ENCODE data around the gene TRERF1. TPM values are rescaled to one million over a fixed set of nuclear protein-coding genes. Genes with fewer than 3 reads are reported as not detected.

TRERF1 gene
- total RNA-seq, 1 donor, result 9.8 TPM

GRCh38 chr6:42419490-42420280 is 32.0 kb downstream of the TRERF1 start:
- Histone ChIP-seq H3K9me3 (ENCODE audit: low read depth, low read length) (no peaks in the 10 kb centered on the region), H3K4me1 (ENCODE audit: insufficient read depth, low read length) (peaks cover 27% of the 10 kb centered on the region), H3K27me3 (ENCODE audit: insufficient read depth, low read length) (no peaks in the 10 kb centered on the region), H3K4me3 (ENCODE audit: low read length) (no peak overlapping the region)

GRCh38 chr6:42418724-42419123 is 33.0 kb downstream of the TRERF1 start:
- no peaks in the 10 kb centered on the region for H3K27me3 ChIP-seq (ENCODE audit: insufficient read depth, low read length)
- no peaks in the 10 kb centered on the region for H3K9me3 ChIP-seq (ENCODE audit: low read depth, low read length)
- H3K4me1 ChIP-seq (ENCODE audit: insufficient read depth, low read length), result peaks cover 27% of the 10 kb centered on the region
- no peak overlapping the region for H3K4me3 ChIP-seq (ENCODE audit: low read length)

- Histone ChIP-seq H3K4me1 (ENCODE audit: insufficient read depth, low read length) (peaks cover 27% of the 10 kb centered on the region), H3K27me3 (ENCODE audit: insufficient read depth, low read length) (no peaks in the 10 kb centered on the region), H3K9me3 (ENCODE audit: low read depth, low read length) (no peaks in the 10 kb centered on the region), H3K4me3 (ENCODE audit: low read length) (no peak overlapping the region)
Measured at GRCh38 chr6:42417641-42418112, 34.0 kb downstream of the TRERF1 start.

GRCh38 chr6:42411406-42411805 is 40.3 kb downstream of the TRERF1 start:
- no peaks in the 10 kb centered on the region for H3K9me3 ChIP-seq (ENCODE audit: low read depth, low read length)
- H3K4me3 ChIP-seq (ENCODE audit: low read length), result no peak overlapping the region
- H3K4me1 ChIP-seq (ENCODE audit: insufficient read depth, low read length), result peaks cover 51% of the 10 kb centered on the region
- H3K27me3 ChIP-seq (ENCODE audit: insufficient read depth, low read length), result no peaks in the 10 kb centered on the region

- no peaks in the 10 kb centered on the region for H3K27me3 ChIP-seq (ENCODE audit: insufficient read depth, low read length)
- H3K4me3 ChIP-seq (ENCODE audit: low read length), result no peak overlapping the region
- peaks cover 56% of the 10 kb centered on the region for H3K4me1 ChIP-seq (ENCODE audit: insufficient read depth, low read length)
- no peaks in the 10 kb centered on the region for H3K9me3 ChIP-seq (ENCODE audit: low read depth, low read length)
Measured at GRCh38 chr6:42410861-42411260, 40.9 kb downstream of the TRERF1 start.

GRCh38 chr6:42409581-42409980 is 42.1 kb downstream of the TRERF1 start:
- Histone ChIP-seq H3K9me3 (ENCODE audit: low read depth, low read length) (no peaks in the 10 kb centered on the region), H3K4me1 (ENCODE audit: insufficient read depth, low read length) (peaks cover 68% of the 10 kb centered on the region), H3K27me3 (ENCODE audit: insufficient read depth, low read length) (no peaks in the 10 kb centered on the region), H3K4me3 (ENCODE audit: low read length) (no peak overlapping the region)

GRCh38 chr6:42407379-42407778 is 44.3 kb downstream of the TRERF1 start:
- no peaks in the 10 kb centered on the region for H3K27me3 ChIP-seq (ENCODE audit: insufficient read depth, low read length)
- H3K9me3 ChIP-seq (ENCODE audit: low read depth, low read length), result no peaks in the 10 kb centered on the region
- H3K4me3 ChIP-seq (ENCODE audit: low read length), result no peak overlapping the region
- peaks cover 90% of the 10 kb centered on the region for H3K4me1 ChIP-seq (ENCODE audit: insufficient read depth, low read length)

GRCh38 chr6:42406306-42407280 is 45.1 kb downstream of the TRERF1 start:
- no peaks in the 10 kb centered on the region for H3K27me3 ChIP-seq (ENCODE audit: insufficient read depth, low read length)
- H3K4me3 ChIP-seq (ENCODE audit: low read length), result no peak overlapping the region
- peaks cover 94% of the 10 kb centered on the region for H3K4me1 ChIP-seq (ENCODE audit: insufficient read depth, low read length)
- H3K9me3 ChIP-seq (ENCODE audit: low read depth, low read length), result no peaks in the 10 kb centered on the region

- Histone ChIP-seq H3K27me3 (ENCODE audit: insufficient read depth, low read length) (no peaks in the 10 kb centered on the region), H3K4me3 (ENCODE audit: low read length) (no peak overlapping the region), H3K9me3 (ENCODE audit: low read depth, low read length) (no peaks in the 10 kb centered on the region), H3K4me1 (ENCODE audit: insufficient read depth, low read length) (peaks cover 82% of the 10 kb centered on the region)
Measured at GRCh38 chr6:42405021-42405420, 46.7 kb downstream of the TRERF1 start.

GRCh38 chr6:42404484-42404883 is 47.2 kb downstream of the TRERF1 start:
- H3K9me3 ChIP-seq (ENCODE audit: low read depth, low read length), result no peaks in the 10 kb centered on the region
- H3K4me3 ChIP-seq (ENCODE audit: low read length), result no peak overlapping the region
- H3K4me1 ChIP-seq (ENCODE audit: insufficient read depth, low read length), result peaks cover 77% of the 10 kb centered on the region
- no peaks in the 10 kb centered on the region for H3K27me3 ChIP-seq (ENCODE audit: insufficient read depth, low read length)

GRCh38 chr6:42403831-42404230 is 47.9 kb downstream of the TRERF1 start:
- Histone ChIP-seq H3K27me3 (ENCODE audit: insufficient read depth, low read length) (no peaks in the 10 kb centered on the region), H3K4me3 (ENCODE audit: low read length) (no peak overlapping the region), H3K4me1 (ENCODE audit: insufficient read depth, low read length) (peaks cover 71% of the 10 kb centered on the region), H3K9me3 (ENCODE audit: low read depth, low read length) (no peaks in the 10 kb centered on the region)

GRCh38 chr6:42403421-42403820 is 48.3 kb downstream of the TRERF1 start:
- no peak overlapping the region for H3K4me3 ChIP-seq (ENCODE audit: low read length)
- H3K27me3 ChIP-seq (ENCODE audit: insufficient read depth, low read length), result no peaks in the 10 kb centered on the region
- peaks cover 66% of the 10 kb centered on the region for H3K4me1 ChIP-seq (ENCODE audit: insufficient read depth, low read length)
- H3K9me3 ChIP-seq (ENCODE audit: low read depth, low read length), result no peaks in the 10 kb centered on the region

- Histone ChIP-seq H3K4me1 (ENCODE audit: insufficient read depth, low read length) (peaks cover 59% of the 10 kb centered on the region), H3K27me3 (ENCODE audit: insufficient read depth, low read length) (no peaks in the 10 kb centered on the region), H3K9me3 (ENCODE audit: low read depth, low read length) (no peaks in the 10 kb centered on the region), H3K4me3 (ENCODE audit: low read length) (no peak overlapping the region)
Measured at GRCh38 chr6:42402184-42402583, 49.5 kb downstream of the TRERF1 start.

GRCh38 chr6:42401613-42401951 is 50.1 kb downstream of the TRERF1 start:
- H3K4me3 ChIP-seq (ENCODE audit: low read length), result no peak overlapping the region

GRCh38 chr6:42400886-42401612 is 50.7 kb downstream of the TRERF1 start:
- Histone ChIP-seq H3K9me3 (ENCODE audit: low read depth, low read length) (no peaks in the 10 kb centered on the region), H3K4me3 (ENCODE audit: low read length) (no peak overlapping the region), H3K4me1 (ENCODE audit: insufficient read depth, low read length) (peaks cover 49% of the 10 kb centered on the region), H3K27me3 (ENCODE audit: insufficient read depth, low read length) (no peaks in the 10 kb centered on the region)

More at GRCh38 chr6:42401613-42401951, 50.1 kb downstream of the TRERF1 start:
- Histone ChIP-seq H3K9me3 (ENCODE audit: low read depth, low read length) (no peaks in the 10 kb centered on the region), H3K27me3 (ENCODE audit: insufficient read depth, low read length) (no peaks in the 10 kb centered on the region), H3K4me1 (ENCODE audit: insufficient read depth, low read length) (peaks cover 53% of the 10 kb centered on the region)

Data from mononuclear cell (primary cell).